GM11168 (cell line): ENCODE data around the gene TRIM45.
"Not testable (repeated sequence)": the region's sequence is repeated elsewhere in the genome, so short reads cannot be mapped to it uniquely, and the experiment has no call there.

Experiments used
- in situ Hi-C: fragments of 300-500 bp; cut with MboI; formaldehyde crosslinking; loops from one replicate; pipeline ENCODE4 v1.12.0; 2022; ENCODE audit warnings: low sequenced_read_pairs; ENCODE audit not compliant: unreplicated experiment

TRIM45 gene

GRCh38 chr1:117104986-117105385 is 16.6 kb downstream of the TRIM45 start:
- in situ Hi-C loops = no loop called here

GRCh38 chr1:117101858-117102257 is 19.7 kb downstream of the TRIM45 start:
- in situ Hi-C loops = not testable (repeated sequence)

- in situ Hi-C loops = no loop called here
Observed at GRCh38 chr1:117101334-117101733, 20.2 kb downstream of the TRIM45 start.

DNA sequence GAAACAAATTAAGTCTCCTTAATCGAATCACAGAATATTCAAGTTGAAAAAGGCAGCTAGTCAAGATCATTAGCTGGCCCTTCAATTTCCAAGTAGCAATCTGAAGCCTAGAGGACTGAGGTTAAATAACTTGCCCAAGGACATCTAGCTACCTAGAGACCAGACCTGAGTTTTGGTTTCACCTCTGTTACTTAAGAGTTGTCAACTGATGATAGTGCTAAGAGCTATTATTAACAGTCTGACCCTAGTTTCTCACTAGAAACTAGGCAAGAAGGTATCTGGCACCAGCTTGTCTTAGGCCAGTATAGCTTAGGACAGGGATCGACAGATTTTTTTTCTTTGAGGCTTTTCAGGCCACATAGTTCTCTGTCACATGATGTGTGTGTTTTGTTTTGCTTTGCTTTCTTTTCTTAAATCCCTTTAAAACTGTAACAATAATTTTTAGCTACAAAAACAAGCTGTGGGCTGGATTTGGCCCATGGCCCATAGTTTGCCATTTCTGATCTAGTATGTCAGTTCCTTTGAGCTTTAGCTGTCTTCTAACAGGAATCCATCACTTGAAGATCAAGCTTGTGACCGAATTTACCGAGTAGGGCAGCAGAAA is 23.2 kb downstream of the TRIM45 start:
- in situ Hi-C loops = no loop called here

DNA sequence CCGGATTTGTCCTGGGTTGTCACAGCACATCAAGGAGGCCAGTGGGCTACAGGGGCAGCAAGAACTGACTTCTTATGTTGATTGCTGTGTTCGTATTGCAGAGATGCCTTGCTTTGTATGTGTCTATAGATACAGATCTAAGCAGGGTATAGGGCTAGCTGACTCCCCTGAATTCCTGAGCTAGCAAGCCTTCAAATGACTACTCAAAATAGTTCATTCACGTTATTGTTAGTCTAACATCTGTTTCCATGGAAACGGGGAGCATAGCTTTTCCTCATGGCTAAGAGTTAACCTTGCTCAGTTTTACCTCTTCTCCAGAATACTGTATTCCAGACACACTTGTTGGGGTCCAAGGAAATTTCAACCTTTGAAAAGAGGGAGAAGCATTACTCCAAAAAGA is 24.1 kb downstream of the TRIM45 start:
- in situ Hi-C loops = no loop called here

- in situ Hi-C loops = no loop called here
Observed at GRCh38 chr1:117096951-117097408, 24.6 kb downstream of the TRIM45 start.

- in situ Hi-C loops = no loop called here
Observed at GRCh38 chr1:117094841-117095604, 26.5 kb downstream of the TRIM45 start.

GRCh38 chr1:117093870-117094621 is 27.5 kb downstream of the TRIM45 start:
- in situ Hi-C loops = no loop called here

DNA sequence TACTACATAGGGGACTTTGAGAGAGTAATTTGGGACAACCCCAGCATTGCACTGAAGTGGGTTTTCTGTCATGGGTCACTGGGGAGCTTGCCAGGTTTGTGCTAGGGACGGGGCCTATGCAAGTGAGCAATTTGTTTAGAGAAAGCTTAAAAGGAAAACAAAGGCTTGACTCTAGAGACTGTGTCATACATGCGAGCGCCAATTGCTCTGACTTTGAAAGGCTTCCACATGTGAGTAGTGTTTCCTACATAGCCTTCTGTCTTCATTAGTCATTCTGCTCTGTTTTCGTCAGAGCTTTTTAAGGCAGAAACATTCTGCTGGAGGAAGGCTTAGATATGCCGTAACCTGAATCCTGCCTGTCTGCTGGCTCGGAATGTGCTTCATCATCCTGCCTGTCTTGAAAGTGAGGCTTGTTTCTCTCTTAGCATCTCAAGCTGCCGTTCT is 28.4 kb downstream of the TRIM45 start:
- in situ Hi-C loops = no loop called here

- in situ Hi-C loops = no loop called here
Observed at GRCh38 chr1:117092594-117092993, 29.0 kb downstream of the TRIM45 start.

DNA sequence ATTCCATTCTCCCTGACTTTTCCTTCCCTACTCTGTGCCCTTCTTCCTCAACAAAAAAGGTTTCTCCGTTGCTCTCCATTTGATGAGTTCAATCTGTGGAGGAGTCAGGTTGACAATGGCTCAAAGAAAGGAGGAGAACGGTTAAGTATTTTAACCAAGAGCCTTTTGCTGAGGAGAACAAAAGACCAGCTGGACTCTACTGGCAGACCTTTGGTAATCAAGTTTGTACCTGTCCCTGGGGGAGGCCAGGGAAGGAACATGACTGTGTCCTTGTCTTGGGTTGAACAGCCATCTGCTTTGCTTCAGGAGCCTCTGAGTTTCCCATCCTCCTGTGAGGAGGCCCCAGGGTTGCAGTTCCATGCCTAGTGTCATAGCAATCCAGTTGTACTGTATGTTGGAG is 31.6 kb downstream of the TRIM45 start:
- in situ Hi-C loops = no loop called here

- in situ Hi-C loops = no loop called here
Observed at GRCh38 chr1:117087686-117088085, 33.9 kb downstream of the TRIM45 start.

DNA sequence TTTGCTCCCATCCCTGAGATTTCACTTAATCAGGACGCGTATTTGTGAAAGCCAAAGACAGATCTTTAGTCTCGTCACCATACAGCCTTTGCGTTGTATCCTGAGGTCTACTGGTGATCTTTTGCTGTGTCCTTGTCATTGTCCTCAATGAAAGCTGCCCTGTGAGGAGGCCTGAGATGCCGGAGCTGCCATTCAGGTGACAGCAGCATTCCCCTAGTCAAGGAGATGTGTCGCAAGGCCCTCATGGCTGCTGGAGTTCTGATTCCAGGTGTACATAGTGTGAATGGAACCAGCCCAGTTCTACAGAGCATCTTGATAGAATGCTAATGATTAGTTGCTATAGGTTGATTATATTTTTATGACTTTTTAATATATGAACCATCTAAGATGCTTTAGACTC is 37.3 kb downstream of the TRIM45 start:
- in situ Hi-C loops = no loop called here

- in situ Hi-C loops = no loop called here
Observed at GRCh38 chr1:117079737-117080136, 41.8 kb downstream of the TRIM45 start.

DNA sequence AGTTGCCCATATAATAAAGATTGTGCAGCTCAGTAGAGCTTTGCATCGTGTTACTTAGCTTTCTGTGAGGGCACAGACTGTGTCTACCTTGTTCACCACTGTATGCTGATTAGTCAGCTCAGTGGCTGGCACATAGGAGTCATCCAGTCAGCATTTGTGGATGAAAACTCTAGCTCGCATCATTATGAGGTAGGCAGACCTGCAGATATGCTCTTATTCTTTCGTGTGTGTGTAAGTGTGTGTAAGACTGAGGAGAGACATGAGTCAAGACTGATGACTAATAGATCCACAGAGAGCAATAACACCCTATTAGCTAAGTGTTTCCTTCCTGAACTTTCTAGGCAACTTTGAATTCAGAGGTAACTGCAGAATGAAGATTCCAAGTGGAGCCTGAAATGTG is 44.3 kb downstream of the TRIM45 start:
- in situ Hi-C loops = no loop called here

GRCh38 chr1:117076648-117077047 is 44.9 kb downstream of the TRIM45 start:
- in situ Hi-C loops = no loop called here

DNA sequence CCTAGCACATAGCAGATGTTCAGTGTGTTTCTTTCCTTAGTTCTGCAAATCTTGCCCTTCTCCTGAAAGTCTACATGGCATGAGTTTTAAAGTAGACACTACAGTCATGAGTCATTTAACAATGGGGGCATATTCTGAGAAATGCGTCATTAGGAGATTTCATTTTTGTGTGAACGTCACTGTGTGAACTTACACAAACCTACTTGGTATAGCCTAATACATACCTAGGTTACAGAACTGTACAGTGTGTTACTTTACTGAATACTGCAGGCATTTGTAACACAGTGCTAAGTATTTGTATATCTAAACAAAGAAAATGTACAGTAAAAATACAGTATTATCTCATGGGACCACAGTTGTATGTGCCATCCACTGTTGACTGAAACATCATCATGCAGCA is 51.4 kb downstream of the TRIM45 start:
- in situ Hi-C loops = no loop called here

GRCh38 chr1:117069220-117069844 is 52.2 kb downstream of the TRIM45 start:
- in situ Hi-C loops = no loop called here

DNA sequence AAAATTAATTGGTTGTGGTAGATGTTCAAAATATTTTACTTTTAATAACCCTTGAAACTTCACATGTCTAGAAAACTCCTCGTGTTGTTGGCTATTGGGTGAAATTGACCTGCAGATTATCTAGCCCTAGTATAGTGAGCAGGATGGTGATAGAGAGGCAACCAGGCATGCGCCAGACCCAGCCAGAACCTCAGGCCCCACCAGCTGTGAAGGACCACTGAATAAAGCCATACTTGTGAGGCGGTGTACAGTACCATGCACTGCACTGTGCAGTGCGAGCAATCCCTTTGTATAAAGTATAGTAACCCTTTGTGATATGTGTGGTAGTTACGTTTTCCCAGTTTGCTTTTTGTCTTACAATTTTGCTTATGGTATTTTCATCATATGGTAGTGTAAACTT is 53.0 kb downstream of the TRIM45 start:
- in situ Hi-C loops = no loop called here

GRCh38 chr1:117067533-117068370 is 53.8 kb downstream of the TRIM45 start:
- in situ Hi-C loops = no loop called here
